GM20431 (cell line): ENCODE data around the gene RNF43.

Source experiments
- in situ Hi-C: fragments of 300-500 bp; cut with MseI, MboI; formaldehyde crosslinking; loops from one replicate; pipeline ENCODE4 v1.15.0; 2020; ENCODE audit warnings: low sequenced_read_pairs; ENCODE audit not compliant: unreplicated experiment

Gene RNF43

DNA sequence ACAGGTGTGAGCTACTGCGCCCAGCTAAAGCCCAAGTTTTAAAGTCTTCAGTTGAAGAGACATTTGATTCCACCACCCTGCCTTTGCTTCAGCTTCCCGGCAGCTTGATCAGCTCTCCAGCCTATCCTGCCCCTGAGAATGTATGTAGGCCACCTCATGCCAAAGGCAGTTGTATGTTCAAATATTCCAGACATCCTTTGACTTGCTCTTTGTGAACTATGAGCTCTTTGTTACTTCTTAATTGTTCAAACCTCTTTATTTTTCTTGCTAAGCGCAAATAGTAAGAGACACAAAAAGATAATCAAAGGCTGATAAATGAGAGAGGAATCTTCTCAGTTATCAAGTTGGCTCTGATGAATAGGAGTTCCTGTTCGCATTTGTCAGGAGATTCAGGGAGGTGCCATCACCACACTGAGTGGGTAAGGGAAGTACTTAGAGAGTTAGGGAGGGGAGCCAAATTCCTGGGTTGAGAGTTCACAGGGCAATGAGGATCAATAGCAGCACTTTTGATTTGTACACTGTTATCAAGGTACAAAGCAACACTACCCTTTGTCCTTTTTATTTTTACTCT, 33.4 kb downstream of the RNF43 start:
- in situ Hi-C loops, result no loop called here

DNA sequence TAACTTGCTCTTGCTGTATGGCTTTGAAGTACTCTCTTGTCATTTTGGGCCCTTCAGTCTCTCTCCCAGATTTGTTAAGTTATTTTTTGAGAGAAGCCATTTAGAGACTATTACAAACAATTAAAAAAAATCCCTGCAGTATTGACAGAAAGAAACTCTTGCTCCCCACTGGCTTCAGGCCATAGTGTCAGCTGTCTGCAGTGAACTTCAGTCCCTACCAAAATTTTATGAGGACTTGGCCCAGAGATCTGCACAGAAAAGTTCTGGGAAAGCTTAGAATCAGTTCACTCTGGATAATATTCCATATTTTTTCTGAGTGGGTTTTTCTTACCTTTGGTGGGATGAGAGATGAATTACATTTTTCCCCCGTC, 34.5 kb downstream of the RNF43 start:
- in situ Hi-C loops, result no loop called here

DNA sequence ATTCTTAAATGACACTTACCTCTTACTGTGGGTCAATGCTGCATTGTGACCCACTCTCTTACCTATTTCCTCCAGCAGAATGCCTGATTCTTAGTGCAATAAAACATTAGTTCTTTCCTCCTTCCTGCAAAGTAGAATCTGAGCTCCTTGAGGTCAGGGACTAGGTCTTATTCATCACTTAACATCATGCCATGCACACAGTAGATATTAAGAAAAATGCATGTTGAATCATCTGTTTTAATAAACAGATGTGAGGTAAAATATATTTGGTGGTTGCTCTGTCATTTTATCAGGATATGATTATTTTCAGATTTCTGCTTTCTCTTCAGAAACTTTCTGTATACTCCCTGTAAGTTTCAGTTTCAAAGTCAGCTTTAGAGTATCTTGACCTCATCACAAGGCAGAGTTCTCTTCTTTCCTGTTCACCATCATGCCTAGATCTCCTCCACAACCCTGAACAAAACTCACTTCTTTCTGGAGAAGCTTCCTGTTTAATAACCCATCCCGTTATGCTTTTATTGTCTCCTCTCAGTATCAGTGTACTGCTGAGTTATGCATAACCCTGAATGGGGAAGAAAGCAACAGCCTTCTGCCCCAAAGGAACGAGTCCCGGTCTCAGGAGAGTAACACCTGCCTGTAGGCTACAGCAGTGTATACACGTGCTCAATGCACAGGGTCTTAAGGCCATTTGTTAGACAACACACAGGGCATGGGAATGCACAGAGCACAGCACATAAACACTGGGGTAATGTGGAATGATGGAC, 35.0 kb downstream of the RNF43 start:
- in situ Hi-C loops, result no loop called here

DNA sequence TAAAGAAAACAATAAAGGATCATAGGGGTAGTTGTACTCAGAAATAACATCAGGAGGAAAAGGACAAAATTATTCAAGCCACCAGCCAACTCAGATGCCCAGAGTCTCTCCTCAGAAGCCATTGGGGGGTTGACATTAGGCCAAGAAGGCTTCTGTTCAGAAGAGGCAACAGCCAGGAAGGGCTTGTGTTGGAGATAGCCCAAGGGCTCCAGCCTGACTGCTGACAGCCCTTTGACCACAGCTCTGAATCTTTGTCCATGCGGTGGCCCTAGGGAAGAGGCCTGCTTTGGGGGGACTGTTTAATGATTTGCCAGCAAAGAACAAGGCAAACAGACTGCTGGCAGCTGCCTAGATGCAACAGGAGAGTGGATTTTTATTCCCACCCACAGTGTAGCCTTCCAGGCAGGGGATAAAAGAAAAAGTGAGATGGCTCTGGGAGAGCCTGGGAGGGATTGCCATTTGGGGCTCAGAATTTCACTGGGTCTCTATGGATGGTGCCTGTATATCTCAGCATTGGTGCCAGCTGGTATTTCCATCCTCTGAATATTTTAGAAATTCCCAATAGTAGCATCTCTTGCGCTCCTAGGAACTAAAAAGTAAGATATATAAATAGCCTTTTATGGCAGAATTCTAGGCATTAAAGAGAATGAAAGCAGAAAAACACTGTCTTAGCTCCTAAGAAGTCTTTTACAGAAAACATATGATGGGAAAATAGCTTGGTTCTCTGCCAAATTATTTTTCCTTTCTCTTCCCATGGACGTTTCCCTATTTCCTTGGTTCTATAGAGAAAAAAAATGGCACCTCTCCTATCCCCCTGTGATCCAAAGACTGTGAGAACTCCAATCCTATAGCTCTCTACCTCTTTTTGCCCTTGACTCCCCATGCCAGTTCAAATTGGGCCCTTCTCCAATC, 36.0 kb downstream of the RNF43 start:
- in situ Hi-C loops, result no loop called here

DNA sequence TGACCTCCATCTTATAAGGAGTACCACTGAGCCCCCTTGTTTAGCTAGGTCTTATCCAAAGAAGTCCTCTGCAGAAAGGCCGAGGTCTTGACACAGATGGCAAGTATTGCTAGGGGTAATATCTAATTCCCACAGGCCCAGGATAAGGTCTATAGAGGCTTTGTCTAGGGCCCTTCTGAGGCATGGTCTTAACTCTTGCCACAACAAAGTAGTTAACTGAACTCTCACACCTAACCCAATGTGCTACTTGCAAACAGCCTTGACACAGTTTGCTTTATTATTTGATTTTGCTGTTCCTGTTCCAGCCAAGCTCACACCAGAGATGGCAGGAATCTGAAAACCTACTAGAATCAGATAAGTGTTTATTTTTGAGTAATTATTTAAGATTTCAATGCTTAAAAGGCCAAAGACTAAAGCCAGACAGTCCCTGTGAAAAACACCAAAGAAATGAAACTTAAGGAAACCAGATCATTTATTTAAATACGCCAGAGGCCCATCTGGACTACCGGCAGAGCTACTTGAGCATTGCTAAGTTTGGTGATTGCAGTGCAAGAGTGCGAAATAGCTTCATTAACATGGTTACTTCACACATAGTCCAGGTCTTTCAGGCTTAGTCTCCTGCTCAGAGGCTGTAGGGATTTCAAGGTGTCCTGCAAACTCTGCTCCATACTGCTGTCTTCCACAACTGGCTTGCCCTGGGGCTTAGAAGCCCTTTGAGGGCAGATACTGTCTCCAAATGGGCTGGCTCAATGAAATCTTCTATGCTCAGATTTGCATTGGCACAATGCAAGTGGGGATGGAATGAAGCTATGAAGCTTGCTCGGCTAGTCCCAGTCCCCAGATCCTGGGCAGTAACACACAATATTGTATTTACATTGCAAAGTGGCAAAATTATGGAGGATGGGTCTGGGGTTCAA, 36.9 kb downstream of the RNF43 start:
- in situ Hi-C loops, result no loop called here

DNA sequence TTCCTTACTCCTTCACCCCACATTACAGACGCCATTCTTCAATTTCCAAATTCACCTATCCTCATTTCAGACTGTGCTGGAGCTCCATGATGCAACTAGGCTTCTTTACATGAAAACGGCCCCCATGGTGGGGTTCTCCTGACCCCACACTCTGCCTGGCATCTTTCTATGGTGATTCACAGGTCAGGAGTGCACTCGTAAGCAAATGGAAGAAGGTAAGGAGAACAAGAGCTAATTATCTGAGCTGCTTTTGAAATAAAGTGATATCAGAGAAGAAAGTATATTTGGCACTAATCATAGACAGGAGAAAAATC, 37.9 kb downstream of the RNF43 start:
- in situ Hi-C loops, result no loop called here

DNA sequence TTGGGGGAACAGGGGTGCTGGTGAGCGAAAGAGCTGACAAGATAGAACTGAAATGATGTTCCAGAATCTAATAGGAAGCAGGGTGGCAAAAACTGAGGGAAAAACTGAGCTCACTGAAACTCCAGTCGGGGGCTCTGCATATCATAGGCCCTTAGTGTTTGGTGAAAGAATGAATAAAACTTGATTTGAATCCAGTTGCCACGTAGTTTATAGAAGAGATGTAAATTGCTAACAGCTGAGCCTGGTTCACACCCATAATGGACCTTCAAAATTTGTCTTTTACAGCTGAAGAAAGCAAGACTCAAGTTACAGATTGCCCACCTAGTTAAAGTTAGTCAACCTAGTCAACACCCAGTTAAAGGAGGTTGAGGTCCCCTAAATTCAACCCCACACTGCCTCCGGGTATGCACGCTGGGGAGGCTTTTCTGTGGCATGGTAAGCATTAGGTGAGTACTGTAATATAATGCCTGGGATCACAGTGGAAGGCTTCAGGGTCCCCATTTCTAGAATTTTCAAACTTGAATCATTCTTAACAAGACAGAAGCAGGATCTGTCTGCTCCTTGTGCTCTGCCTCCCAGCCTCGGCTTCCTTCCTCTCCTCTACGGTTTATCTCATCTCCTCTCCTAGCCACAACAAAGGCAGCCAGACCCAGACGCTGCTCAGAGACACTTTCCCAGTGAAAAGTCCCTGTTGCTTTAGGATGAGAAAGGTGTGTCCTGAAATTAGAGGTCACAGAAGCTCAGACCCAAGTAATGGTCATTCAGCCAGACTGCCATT, 38.4 kb downstream of the RNF43 start:
- in situ Hi-C loops, result no loop called here

DNA sequence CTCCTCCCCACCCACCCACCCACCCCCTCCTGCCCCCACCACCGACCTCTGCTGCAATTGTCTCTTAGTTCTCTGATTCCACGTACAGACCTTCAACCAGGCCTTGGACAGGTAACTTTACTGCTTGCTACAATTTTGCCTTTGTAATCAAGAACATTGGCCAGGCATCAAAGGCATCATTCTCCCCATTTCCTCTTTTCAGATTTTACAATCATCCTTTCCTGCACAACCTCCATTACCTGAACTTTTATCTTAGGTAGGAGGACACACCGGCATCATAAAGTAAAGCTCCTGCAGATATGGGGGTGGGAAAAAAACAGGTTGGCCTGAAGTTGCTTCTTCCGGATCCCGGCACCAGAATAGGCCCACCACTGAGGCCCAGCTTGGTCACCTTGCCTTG, 39.7 kb downstream of the RNF43 start:
- in situ Hi-C loops, result no loop called here

DNA sequence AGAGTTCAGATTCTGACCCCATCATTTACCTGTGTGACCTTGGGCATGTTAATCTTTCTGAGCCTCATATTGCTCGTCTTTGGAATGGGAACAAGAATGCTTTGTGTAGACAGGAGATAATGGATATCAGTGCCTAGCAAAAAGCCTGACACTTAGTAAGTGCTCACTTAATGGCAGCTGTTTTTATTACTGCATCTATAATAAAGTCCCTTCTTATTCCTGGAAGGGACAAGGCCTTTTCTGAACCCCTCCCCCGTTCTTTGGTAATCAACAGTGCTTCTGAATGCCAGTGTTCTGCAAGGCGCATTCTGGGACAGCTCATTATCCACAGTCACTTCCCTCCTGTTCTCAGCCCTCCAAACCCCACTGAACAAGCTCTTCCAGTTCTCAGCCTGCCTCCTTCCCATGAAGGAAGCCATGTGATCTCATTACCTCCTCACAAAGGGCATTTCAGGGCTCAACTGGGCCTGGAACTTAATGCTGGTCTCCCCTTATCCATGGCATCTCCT, 40.2 kb downstream of the RNF43 start:
- in situ Hi-C loops, result no loop called here

DNA sequence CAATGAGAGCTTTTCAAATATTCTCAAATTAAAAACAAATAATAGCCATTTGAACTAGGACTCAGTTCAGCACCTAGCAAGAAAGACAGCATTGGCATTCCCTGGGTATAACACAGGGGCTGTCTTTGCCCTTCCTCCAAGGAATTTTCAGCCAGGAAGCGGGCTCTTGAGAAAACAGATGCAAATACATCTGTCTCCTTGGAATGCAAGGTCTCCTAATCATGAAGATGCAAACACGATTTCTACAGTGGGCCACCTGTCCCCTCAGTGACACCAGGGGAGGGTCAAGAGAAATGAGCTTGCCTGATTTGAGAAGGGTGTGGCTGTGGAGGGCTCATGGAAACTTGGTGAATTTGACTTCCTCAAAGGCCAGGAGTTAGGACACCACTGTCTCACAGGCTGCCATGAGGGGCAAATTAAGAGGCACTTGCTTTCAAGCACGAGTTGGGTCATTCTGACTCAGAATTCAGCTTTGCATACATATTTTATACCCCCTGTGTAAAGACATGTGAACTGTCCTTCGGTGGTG, 40.8 kb downstream of the RNF43 start:
- in situ Hi-C loops, result no loop called here

DNA sequence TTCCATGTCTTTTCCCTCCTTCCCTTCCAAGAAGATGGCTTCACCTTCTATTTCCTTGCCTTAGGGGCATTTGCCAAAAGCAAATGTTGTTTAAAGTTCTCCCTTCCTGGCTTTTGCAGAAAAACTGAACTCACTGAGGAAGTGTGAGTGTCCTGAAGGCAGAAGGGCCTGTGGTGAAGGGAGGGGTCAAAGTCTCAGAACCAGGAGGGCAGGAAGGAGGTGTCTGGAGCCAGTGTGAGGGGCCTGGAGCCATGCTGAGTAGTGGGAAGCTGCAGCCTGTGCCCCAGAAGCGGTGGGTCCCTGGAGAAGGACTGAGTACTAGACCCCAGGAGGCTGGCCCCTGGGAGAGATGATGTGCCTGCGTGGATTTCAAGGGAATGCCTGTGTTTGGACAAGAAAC, 41.5 kb downstream of the RNF43 start:
- in situ Hi-C loops, result no loop called here

DNA sequence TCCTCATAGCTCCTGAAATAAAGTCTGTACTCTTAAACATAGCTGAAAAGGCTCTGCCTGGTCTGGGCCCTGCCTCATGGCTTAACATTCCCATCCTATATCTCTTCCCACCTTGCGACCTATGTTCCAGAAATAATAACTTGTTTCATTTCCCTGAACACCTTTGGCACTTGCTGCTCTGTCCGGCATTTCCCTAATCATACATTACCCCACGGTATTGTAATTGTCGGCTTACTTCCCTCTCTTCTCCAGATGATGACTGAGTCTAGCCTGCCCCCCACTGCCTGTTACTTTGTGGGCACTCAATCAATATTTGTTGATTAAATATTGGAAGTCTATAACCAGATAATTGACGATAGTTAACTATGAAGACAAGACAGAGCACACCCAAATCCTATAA, 42.1 kb downstream of the RNF43 start:
- in situ Hi-C loops, result no loop called here

DNA sequence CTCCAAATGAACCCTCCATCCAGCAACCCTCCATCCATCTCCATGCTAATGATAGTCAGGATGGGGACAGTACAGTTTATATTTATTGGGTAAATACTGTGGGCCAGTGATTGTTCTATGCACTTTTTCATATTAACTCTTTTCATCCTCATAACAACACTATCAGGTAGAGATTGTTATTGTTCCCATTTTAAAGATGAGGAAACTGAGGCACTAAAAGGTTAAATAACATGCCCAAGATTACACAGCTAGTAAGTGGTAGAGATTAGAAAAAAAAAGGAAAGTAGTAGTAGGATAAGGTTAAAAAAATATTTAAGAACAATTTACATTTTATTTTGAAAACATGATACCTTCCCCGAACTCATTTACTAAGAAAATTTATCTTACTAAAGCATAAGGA, 43.4 kb downstream of the RNF43 start:
- in situ Hi-C loops, result no loop called here

DNA sequence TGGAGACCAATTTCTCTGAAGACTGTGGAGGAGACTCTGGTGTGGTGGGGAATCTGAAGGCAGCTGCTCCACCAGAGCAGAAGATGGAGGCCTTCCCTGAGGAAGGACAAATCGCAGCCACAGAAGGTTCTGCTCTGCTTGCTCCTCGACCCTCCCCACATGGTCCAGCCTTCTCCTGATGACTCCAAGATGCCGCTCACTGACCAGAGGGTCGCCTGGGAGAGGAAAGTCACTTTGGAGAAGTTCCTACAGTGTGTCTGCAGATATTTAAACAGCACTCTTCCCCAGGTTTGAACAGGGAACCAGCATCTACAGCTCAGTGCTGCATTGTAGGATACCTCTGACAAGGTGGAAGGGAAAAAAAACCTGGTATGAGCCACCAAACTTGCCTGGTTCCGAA, 44.3 kb downstream of the RNF43 start:
- in situ Hi-C loops, result no loop called here

DNA sequence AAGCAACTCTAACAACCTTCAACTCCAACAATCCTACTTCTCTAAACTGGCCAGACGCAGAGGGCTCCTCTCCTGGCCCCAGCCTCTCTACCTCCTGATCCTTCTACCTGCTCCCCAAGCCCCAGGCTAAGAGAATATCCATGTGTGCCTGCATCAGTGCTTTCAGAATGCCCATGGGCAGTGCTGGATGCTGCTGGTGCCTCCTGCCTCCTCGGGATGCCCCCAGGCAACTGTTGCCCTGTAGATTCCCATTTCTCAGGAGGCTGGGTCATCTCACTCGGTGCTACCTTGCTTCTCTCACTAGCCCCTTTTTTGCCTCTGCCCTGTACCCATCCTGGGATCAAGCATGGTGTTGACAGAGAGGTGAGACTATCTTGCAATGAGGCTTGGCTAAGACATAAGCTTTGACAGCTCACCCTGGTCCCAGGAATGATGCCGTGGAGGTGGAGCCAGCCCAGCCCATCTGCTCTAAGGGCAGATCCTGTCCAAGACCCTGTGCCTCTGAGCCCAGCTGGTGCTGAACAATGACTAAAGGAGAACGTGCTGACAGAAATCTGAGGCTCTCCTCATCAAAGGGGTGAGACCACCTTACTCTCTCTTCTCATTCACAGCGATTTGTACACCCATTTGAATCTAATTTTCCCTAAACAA, 45.9 kb downstream of the RNF43 start:
- in situ Hi-C loops, result no loop called here

DNA sequence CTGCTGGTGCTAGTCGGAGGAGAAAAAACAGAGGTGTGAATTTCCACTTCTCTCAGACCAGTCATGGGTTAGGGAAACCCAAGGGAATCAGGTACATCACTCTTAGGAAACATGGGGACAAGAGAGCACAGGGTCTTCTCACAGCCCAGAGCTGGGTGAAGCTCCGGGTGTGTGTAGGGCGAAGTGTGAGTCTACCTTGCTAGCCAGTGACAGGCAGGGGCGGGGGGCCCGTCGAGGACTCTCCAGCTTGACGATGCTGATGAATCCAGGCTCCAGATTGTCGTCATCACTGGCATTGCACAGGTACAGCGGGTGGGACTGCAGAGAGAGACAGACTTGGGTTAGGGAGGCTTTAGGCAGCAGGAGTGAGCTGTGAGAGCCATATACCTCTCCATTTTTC, 46.6 kb downstream of the RNF43 start:
- in situ Hi-C loops, result no loop called here

DNA sequence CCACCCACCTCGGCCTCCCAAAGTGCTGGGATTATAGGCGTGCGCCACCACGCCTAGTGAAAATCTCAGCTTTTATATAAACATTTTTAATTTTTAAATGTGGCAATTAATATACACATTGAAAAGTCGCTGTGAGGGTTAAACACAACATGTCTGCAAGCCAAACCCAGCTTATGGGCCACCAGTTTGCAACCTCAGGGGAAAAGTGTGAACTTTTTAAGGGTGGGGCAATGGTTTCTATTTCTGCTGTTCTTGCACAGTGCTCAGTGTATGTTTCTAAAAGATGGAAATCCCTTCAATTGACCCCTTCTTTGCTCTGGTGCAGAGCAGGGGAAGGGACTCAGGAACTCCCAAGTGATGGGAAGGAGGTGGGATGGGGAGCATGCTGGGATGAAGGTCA, 47.0 kb downstream of the RNF43 start:
- in situ Hi-C loops, result no loop called here

DNA sequence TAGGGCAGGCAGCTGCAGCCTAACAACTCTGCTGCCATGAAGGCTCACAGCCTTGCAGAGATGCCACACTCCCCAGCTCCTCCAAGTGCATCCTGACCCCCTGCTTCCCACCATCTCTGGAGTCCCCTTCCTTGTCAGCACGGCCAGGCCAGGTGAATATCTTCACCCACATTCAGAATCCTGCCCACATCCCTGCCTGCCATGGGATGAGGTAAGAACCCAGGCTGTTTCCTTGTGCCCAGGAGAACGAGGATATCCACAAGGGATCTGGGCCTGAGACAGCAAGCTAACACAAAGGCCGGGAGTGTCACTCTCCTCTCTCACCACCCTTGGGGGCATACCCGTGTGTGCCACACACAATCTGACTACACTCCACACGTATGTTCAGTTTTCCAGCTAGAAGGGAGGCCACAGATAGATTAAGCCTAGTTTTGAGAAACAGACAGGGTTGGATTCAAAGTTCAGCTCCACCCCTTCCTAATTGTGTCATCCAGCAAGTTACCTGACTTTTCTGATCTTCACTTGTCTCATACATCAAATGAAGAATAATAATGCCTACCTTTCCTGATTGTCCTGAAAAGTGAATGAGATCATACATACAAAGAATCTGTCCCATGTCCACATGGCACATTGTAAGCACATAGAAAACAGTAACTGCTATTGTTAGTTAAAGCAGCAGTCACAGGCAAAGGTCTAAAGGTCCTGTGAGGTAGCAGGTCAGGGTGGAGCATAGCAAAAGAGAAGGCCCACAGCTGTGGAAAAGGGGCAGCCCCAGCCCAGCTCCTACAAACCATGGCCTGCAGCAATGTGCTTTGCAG, 47.9 kb downstream of the RNF43 start:
- in situ Hi-C loops, result no loop called here
